ENCODE results near the gene MZF1. TPM values are rescaled to one million over a fixed set of nuclear protein-coding genes. Genes with fewer than 3 reads are reported as not detected.
A peak's percentile ranks its signal among the peaks of the same experiment; 100 is the strongest.

Gene MZF1
- total RNA-seq, 2 experiments from 2014 or later = 13.3 to 14.4 TPM

DNA sequence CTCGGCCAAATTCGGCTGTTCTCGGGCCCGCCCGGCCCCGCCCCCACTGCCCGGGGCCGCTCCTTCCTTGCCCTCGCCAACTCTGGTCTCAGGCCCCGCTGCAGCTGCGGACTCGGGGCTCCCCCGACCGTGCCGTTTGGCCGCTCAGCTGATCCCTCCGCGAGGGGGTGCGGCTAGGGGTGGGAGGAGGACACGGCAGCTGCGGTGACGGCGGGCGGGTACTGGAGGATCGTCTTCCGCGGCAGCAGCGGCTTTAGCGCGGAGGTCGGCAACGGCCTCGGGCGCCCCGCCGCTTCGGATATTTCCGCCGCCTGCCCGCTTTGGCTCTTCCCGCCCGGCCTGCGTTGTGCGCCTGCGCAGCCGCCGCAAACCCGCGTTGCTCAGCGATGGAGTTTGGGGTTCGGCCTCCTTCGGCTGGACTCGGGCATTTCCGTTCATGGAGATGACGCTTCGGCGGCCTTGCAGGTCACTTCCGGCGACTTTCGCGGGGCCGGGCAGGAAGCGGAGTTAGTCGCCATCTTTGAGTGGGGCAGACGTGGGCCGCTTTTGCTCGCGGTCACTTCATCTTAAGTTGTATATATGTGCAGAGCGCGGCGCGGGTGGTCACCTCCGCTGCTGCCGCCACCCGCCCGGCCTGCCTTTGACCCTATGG, 14.4 kb downstream of the MZF1 start:
- H3K27ac Mint-ChIP-seq = peak overlapping the region; percentile 100
- CTCF ChIA-PET = interaction anchor here (0.7 to 8.6 kb wide), 4 partner anchors 14 to 45 kb away, joined by 3 to 39 read pairs (median 6); partner anchors contain the start of genes MZF1 and ZBTB45
- peaks cover 58% of the 10 kb centered on the region for H3K4me1 Mint-ChIP-seq (ENCODE audit: low read depth)
- H3K4me3 Mint-ChIP-seq = peak overlapping the region; percentile 99
- POLR2A ChIA-PET = interaction anchor here (0.9 to 1.5 kb wide), 5 partner anchors 9 to 39 kb away, joined by 4 to 6 read pairs (median 5); partner anchors contain the start of genes MZF1, TRIM28 and ZBTB45
- intact Hi-C loops (cut with micrococcal nuclease) = loop anchor here (1.0 kb wide), 3 partner anchors 15 to 59 kb away; partner anchors contain the start of genes MZF1 and ZBTB45
- H3K9me3 Mint-ChIP-seq = no peaks in the 10 kb centered on the region
- peak; percentile 100 for DNase-seq
- H3K27me3 Mint-ChIP-seq = no peaks in the 10 kb centered on the region
- H3K36me3 Mint-ChIP-seq = peaks cover 38% of the 10 kb centered on the region

DNA sequence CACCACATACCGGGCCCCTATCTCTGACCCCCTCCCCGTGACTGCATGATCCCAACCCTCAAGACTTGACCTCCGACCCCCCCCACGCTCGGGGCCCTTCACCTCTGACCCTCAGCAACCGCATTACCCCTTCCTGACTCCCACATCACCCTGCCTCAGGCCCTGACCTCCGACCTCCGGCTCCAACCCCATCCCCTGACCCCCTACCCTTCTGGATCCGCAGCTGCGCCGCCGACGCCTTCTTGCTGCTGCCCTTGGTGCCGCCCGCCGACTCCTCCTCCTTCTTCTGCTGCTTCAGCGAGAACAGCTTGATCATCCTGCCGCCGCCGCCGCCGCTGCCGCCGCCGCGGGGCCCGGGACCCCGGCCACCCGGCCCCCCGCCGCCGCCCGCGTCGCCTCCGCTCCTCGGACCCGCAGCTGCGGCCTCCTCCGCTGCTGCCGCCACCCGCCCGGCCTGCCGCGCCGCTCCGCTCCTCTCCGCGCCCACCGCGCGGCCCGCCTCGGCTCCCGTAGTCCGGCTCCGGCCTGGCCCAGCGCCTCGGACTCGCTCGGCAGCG, 15.0 kb downstream of the MZF1 start, which contains the start of gene UBE2M:
UBE2M (minus strand) TSS at position 546 of the 557 bp plus-strand sequence; CDS start at position 316, 230 bp downstream.
- peak; percentile 77 for DNase-seq
- no peaks in the 10 kb centered on the region for H3K9me3 Mint-ChIP-seq
- H3K36me3 Mint-ChIP-seq = peaks cover 39% of the 10 kb centered on the region
- intact Hi-C loops (cut with micrococcal nuclease) = no loop called here
- peaks cover 55% of the 10 kb centered on the region for H3K4me1 Mint-ChIP-seq (ENCODE audit: low read depth)
- ChIA-PET CTCF (interaction anchor here (1.5 to 8.6 kb wide), 3 partner anchors 18 to 44 kb away, joined by 5 to 39 read pairs (median 7); partner anchors contain the start of gene ZBTB45), POLR2A (interaction anchor here (0.9 to 1.5 kb wide), 3 partner anchors 10 to 18 kb away, joined by 4 to 5 read pairs (median 4); partner anchors contain the start of gene TRIM28)
- no peaks in the 10 kb centered on the region for H3K27me3 Mint-ChIP-seq
- peak within 1 kb of the TSS; percentile 100 for H3K27ac Mint-ChIP-seq
- H3K4me3 Mint-ChIP-seq = peak within 1 kb of the TSS; percentile 99

DNA sequence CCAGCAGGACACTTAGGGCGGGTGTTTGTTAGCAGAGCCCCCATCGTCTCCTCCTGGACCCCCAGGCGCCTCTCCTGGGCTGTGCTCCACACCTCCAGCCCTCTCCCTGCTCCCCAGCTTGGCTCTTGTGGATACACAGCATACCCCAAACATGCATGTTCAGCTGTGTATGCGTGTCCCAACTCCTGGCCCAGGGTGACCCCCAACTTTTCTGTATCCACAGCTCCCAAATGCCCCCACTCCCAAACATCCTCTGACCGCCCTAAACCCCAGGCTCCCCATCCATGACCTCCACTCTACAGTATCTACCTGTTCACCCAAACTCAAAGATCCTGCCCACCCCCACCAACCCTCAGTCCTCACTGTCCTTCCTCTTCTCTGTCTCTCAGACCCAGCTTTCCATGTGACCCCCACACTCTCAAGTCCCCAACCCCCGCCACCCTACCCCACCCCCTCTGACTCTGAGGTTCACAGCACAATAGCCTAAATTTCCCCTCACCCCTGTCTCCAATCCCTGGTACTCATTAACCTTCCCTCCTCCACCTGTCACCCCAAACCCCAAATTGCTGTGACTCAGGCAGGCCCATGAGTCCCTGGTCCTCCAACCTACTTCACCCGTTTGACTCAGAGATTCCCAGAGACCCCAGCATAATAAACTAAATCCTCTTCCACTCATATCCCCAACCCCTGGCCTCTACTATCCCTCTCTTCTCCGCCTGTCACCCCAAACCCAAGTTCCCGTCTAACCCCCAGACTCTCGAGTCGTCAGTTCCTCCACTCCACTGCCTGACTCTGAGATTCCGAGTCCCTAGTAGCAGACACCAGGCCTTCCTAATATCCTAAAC, 15.7 kb downstream of the MZF1 start:
- Mint-ChIP-seq H3K4me3 (peak overlapping the region; percentile 99), H3K27me3 (no peaks in the 10 kb centered on the region), H3K36me3 (peaks cover 43% of the 10 kb centered on the region), H3K27ac (peak overlapping the region; percentile 100), H3K4me1 (ENCODE audit: low read depth) (peaks cover 61% of the 10 kb centered on the region), H3K9me3 (no peaks in the 10 kb centered on the region)
- intact Hi-C loops (cut with micrococcal nuclease) = no loop called here
- ChIA-PET CTCF (interaction anchor here (0.7 to 8.6 kb wide), 4 partner anchors 18 to 43 kb away, joined by 3 to 39 read pairs (median 4); partner anchors contain the start of gene ZBTB45), POLR2A (no interaction called here)
- DNase-seq = no peak

DNA sequence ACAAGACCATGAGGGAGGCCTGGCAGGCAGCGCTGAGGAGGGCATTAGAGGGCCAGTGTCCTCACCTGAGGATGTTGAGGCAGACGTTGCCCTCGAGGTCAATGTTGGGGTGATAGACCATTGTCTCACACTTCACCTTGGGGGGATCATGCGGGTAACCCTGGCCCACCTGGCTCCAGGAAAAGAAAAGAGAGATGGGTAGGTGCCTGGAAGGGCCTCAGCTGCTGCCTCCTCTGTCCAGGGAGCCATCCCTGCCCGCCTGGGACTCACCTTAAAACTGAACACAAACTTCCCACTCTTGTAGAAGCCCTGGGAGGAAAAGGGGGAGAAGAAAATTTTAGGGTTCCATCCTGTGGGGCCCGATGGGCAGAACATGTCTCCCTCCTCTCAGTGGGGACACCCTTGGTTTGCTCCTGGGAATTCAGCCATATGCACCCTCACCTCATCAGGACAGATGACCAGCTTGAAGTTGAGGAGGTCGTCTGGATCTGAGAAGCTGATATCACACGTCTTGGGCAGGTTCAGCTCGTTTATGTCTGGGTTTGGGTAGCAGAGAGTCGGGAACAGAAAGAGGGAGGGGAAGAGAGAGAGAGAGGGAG, 16.4 kb downstream of the MZF1 start:
- Mint-ChIP-seq H3K27me3 (no peaks in the 10 kb centered on the region), H3K36me3 (peaks cover 48% of the 10 kb centered on the region), H3K4me3 (peak overlapping the region; percentile 99), H3K27ac (peak overlapping the region; percentile 100), H3K9me3 (no peaks in the 10 kb centered on the region), H3K4me1 (ENCODE audit: low read depth) (peaks cover 54% of the 10 kb centered on the region)
- intact Hi-C loops (cut with micrococcal nuclease) = no loop called here
- no peak for DNase-seq
- POLR2A ChIA-PET = no interaction called here
- CTCF ChIA-PET = interaction anchor here (0.7 to 8.6 kb wide), 4 partner anchors 19 to 42 kb away, joined by 3 to 39 read pairs (median 4); partner anchors contain the start of gene ZBTB45

DNA sequence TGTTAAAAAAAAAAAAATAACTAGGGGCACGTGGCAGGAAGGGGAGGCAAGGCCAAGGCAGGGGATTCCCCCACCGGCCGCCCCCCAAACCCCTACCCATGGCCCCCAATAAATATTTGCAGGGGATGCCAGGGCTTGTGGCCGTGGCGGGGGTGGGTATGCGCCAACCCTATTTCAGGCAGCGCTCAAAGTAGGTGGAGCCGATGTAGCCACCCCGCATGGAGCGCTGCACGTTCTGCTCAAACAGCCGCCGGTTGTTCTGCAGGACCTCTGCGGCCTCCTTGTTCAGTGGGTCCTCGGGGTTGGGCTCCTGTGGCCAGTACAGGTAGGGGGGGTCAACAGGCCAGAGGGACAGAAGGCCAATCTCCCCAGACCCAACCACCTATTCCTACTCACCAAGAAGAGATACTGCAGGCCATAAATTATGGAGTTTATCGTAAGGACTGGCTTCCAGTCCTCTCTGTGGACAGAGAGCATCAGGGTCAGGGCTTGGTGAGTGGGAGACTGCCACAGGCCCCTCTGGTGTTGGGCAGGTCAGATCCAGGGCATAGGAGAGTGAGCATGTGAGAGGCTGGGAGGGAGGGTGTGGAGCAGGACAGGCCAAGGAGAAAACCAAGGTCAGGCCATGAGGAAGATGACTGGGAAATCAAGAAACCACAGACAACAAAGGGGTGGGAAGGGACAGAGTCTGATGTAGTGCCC, 17.1 kb downstream of the MZF1 start:
- Mint-ChIP-seq H3K9me3 (no peaks in the 10 kb centered on the region), H3K4me1 (ENCODE audit: low read depth) (peaks cover 51% of the 10 kb centered on the region), H3K27ac (peak overlapping the region; percentile 100), H3K36me3 (peaks cover 52% of the 10 kb centered on the region), H3K27me3 (no peaks in the 10 kb centered on the region), H3K4me3 (peak overlapping the region; percentile 99)
- intact Hi-C loops (cut with micrococcal nuclease) = loop anchor here (1.0 kb wide), 3 partner anchors 12 to 57 kb away; partner anchors contain the start of genes MZF1 and TRIM28
- ChIA-PET POLR2A (interaction anchor here (0.9 to 2.2 kb wide), 5 partner anchors 16 to 175 kb away, joined by 3 to 16 read pairs (median 6); partner anchors contain the start of genes MZF1, ZBTB45 and ZNF837), CTCF (interaction anchor here (0.6 to 8.6 kb wide), 6 partner anchors 12 to 329 kb away, joined by 3 to 39 read pairs (median 9); partner anchors contain the start of genes TRIM28 and ZBTB45)
- DNase-seq = no peak

DNA sequence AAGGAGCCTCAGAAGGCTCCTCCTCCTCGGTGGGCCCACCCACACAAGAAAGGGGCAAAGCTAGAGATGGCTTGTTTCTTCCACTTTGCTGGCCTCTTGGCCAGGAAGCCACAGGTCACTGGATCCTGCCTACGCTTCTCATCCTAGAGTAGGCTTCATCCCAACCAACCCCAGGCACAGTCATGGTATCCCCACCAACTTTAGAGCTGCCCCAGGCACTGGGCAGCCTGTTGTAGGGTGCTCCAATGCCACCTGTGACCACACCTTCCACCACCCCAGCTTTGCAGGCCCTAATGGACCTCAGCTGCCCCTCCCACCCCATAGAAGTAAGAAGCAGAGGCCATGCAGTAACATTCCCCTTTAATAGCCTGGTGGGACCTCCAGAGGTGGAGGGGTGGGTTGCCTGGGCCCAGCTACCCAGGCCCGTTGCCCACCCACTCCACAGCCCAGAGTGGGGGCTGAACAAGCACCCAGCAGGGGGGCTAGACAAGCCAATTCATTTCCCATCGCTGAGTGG, 17.7 kb downstream of the MZF1 start:
- no peaks in the 10 kb centered on the region for H3K9me3 Mint-ChIP-seq
- H3K36me3 Mint-ChIP-seq = peaks cover 54% of the 10 kb centered on the region
- H3K4me3 Mint-ChIP-seq = peak overlapping the region; percentile 99
- no peak for DNase-seq
- H3K4me1 Mint-ChIP-seq (ENCODE audit: low read depth) = peaks cover 48% of the 10 kb centered on the region
- peak overlapping the region; percentile 98 for H3K27ac Mint-ChIP-seq
- ChIA-PET CTCF (interaction anchor here (0.6 to 3.0 kb wide), 5 partner anchors 12 to 328 kb away, joined by 3 to 26 read pairs (median 6); partner anchors contain the start of genes TRIM28 and ZBTB45), POLR2A (interaction anchor here (0.8 to 2.7 kb wide), 9 partner anchors 9 to 192 kb away, joined by 3 to 41 read pairs (median 4); partner anchors contain the start of genes MZF1, TRIM28, ZBTB45 and ZNF837)
- intact Hi-C loops (cut with micrococcal nuclease) = loop anchor here (1.0 kb wide), 3 partner anchors 11 to 56 kb away; partner anchors contain the start of genes MZF1 and TRIM28
- H3K27me3 Mint-ChIP-seq = no peaks in the 10 kb centered on the region

DNA sequence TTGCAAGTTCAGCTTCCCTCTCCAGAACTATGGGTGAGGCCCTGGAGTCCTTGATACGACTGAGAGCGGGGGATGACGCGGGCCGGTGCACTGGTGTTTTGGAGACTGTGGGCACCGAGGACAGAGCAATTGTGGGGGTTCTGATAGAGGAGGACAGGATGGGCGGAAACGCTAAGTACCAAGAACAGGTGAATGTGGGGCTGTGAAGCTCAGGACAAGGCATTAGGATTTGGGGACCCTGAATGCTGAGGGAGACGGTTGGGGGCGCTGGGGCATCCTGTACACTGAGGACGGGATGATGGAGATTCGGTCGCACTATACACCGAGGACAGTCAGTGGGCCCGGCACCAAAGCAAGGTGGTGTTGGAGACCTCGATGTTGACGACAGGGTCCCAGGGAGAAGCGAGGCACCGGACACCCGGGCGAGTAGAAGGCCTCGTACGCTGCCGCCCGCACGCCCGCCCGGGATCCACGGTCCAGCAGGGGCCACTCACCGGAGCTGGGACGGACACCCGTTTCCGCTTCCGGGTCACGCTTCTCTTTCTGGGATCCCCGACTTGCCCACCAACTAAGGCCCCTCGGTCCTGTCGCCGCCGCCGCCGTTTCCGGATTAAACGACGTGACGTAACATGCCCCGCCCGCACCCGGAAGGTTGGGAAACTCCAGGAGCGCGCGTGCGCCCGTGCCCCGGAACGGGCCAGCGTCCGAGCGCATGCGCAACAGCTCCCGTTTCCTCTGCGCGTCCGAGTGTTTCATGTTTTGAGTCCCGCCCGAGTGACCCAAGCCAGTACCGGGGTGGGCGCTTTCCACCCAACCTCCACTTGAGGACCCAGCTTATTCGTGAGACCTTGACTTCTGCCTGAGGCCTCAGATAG, 18.4 kb downstream of the MZF1 start, which contains the start of gene CHMP2A:
CHMP2A (minus strand) TSS at position 612 of the 875 bp plus-strand sequence. CDS start 893 bp downstream, outside the sequence.
- CTCF ChIA-PET = interaction anchor here (1.2 to 3.0 kb wide), 4 partner anchors 11 to 41 kb away, joined by 6 to 26 read pairs (median 9); partner anchors contain the start of genes TRIM28 and ZBTB45
- peaks cover 57% of the 10 kb centered on the region for H3K36me3 Mint-ChIP-seq
- intact Hi-C loops (cut with micrococcal nuclease) = loop anchor here (1.0 kb wide), 3 partner anchors 10 to 55 kb away; partner anchors contain the start of genes MZF1 and TRIM28
- peak within 1 kb of the TSS; percentile 98 for H3K27ac Mint-ChIP-seq
- no peaks in the 10 kb centered on the region for H3K27me3 Mint-ChIP-seq
- peaks cover 44% of the 10 kb centered on the region for H3K4me1 Mint-ChIP-seq (ENCODE audit: low read depth)
- POLR2A ChIA-PET = interaction anchor here (0.6 to 2.7 kb wide), 10 partner anchors 9 to 192 kb away, joined by 3 to 41 read pairs (median 4); partner anchors contain the start of genes MZF1, TRIM28, ZBTB45 and ZNF837
- H3K4me3 Mint-ChIP-seq = peak within 1 kb of the TSS; percentile 99
- H3K9me3 Mint-ChIP-seq = no peaks in the 10 kb centered on the region
- DNase-seq = peak; percentile 99

DNA sequence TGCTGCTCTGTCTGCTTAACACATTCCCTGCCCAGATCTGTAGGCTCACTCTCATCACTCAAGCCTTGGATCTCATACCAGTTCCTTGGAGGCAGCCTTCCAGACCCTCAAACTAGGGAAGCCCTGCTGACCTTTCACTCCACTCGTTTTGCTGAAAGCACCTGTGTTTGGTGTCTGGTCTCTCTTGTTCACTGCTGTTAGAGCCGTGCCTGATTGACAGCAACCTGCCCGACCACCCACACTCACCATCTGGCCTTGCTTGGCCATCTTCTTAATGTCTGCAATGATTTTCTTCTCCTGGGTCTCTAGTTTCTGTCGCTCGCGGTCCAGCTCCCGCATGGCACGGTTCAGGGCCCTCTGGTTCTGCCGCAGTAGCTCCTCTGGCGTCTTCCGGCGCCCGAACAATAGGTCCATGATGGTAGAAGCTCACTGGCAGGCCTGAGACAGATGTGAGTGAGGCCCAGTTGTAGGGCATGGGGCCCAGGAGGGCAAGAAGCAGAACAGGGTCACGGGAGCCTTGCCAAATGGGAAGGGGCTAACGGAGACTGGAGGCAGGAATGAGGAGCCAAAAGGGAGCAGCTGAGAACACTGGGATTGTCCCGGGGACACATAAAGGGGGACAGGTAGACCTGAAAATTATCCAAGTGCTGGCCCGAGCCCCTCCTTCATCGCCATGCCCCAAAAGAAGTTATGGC, 19.2 kb downstream of the MZF1 start:
- H3K36me3 Mint-ChIP-seq = peaks cover 60% of the 10 kb centered on the region
- no peak for DNase-seq
- H3K4me3 Mint-ChIP-seq = peak overlapping the region; percentile 99
- ChIA-PET POLR2A (interaction anchor here (0.6 to 2.7 kb wide), 4 partner anchors 9 to 34 kb away, joined by 3 to 41 read pairs (median 10); partner anchors contain the start of genes TRIM28 and ZBTB45), CTCF (interaction anchor here (0.6 to 3.0 kb wide), 2 partner anchors 34 to 40 kb away, joined by 4 to 26 read pairs; partner anchors contain the start of gene ZBTB45)
- no peaks in the 10 kb centered on the region for H3K27me3 Mint-ChIP-seq
- H3K4me1 Mint-ChIP-seq (ENCODE audit: low read depth) = peaks cover 44% of the 10 kb centered on the region
- H3K27ac Mint-ChIP-seq = peak overlapping the region; percentile 98
- no peaks in the 10 kb centered on the region for H3K9me3 Mint-ChIP-seq
- intact Hi-C loops (cut with micrococcal nuclease) = no loop called here

DNA sequence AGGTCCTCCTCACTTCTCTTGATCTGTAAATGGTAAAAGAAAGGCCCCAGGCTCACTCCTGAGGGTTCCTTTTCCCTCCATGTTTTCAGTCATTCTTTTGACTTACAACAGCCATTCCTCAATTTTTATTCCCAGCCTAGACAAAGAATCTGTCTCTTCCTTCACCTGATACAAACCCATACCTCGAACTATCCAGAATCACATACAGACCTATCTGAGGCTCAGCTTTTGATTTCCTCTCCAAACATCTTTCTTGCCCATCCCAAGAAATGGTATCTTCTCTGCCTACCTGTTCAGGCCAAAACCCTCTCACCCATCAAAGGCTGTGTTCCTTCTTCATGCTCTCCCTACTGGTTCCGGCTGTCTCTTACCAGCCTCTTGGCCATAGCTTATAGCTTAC, 20.5 kb downstream of the MZF1 start:
- peak overlapping the region; percentile 23 for H3K27ac Mint-ChIP-seq
- DNase-seq = no peak
- peaks cover 60% of the 10 kb centered on the region for H3K36me3 Mint-ChIP-seq
- CTCF ChIA-PET = no interaction called here
- no peaks in the 10 kb centered on the region for H3K9me3 Mint-ChIP-seq
- H3K4me1 Mint-ChIP-seq (ENCODE audit: low read depth) = peaks cover 49% of the 10 kb centered on the region
- no peaks in the 10 kb centered on the region for H3K27me3 Mint-ChIP-seq
- POLR2A ChIA-PET = no interaction called here
- intact Hi-C loops (cut with micrococcal nuclease) = no loop called here
- H3K4me3 Mint-ChIP-seq = no peak overlapping the region

Data from activated CD4-positive, alpha-beta memory T cell treated with anti-CD3 and anti-CD28 coated beads for 36 hours (primary cell).